HCT116 (cell line): ENCODE data around the gene GABBR2. TPM values are rescaled to one million over a fixed set of nuclear protein-coding genes. Genes with fewer than 3 reads are reported as not detected.

Source experiments
- ATAC-seq: fragments of 200-7000 bp; cut with Tn5 transposase; 2 replicates; pipeline ENCODE4 v1.9.1; 2020; ENCODE audit warnings: mild to moderate bottlenecking, moderate library complexity
- BruUV-seq: library from RNA; stranded (reverse); fragments of 400-500 nt; replicated peaks from 2 replicates; lab custom pipeline; 2021; lab: Mats Ljungman, UMichigan
- CTCF ChIA-PET: fragments of 300-600 bp; sonication (Branson Sonifier 250); formaldehyde crosslinking; loops from one replicate; lab custom pipeline; 2021; ENCODE audit warnings: antibody characterized with exemption; lab: Charles Lee
- POLR2A ChIA-PET: fragments of 300-600, 350-600 bp; sonication (Branson Sonifier 250); formaldehyde crosslinking; loops from one replicate; lab custom pipeline; 2021; ENCODE audit warnings: antibody characterized with exemption; lab: Charles Lee
- RAD21 ChIA-PET, 2 experiments: fragments of 300-600 bp; sonication (Branson Sonifier 250); formaldehyde crosslinking; loops; one replicate each; lab custom pipeline; 2023; ENCODE audit warnings: low total read pairs in 2 of 2; ENCODE audit not compliant: uncharacterized antibody in 2 of 2, unreplicated experiment in 2 of 2, low non-redundant PET in 1 of 2; lab: Charles Lee
- DNase-seq: peaks from one replicate; pipeline ENCODE4 v3.0.0-alpha.2; 2010; ENCODE audit warnings: low read depth, low spot score
- H2AFZ ChIP-seq: fragments of 200-600 bp; shearing (Covaris generic), sonication (generic); 2 replicates; pipeline ENCODE4 v1.6.1; 2017; ENCODE audit warnings: low read depth, mixed run types, mixed read lengths, antibody characterized with exemption, low read length; ENCODE audit not compliant: poor library complexity, severe bottlenecking
- H3K27ac ChIP-seq: 2 replicates; pipeline ENCODE4 v1.5.1; 2012; ENCODE audit warnings: low read depth, low read length
- H3K27me3 ChIP-seq: fragments of 200-600 bp; sonication (generic); 2 replicates; pipeline ENCODE4 v1.6.1; 2016; ENCODE audit warnings: mixed run types, low read length, mixed read lengths; ENCODE audit not compliant: insufficient read depth
- H3K36me3 ChIP-seq, 2 experiments: fragments of 200-500 bp in 1 of 2; fragments of 200-600 bp in 1 of 2; sonication (Bioruptor generic) in 1 of 2; sonication (generic) in 1 of 2; 2 replicates each; pipeline versions ENCODE4 v1.5.1 to v1.6.1; 2014 to 2016; ENCODE audit warnings: low read length in 2 of 2, inconsistent platforms in 1 of 2, mixed read lengths in 1 of 2, mixed run types in 1 of 2; ENCODE audit not compliant: insufficient read depth in 2 of 2, control insufficient read depth in 1 of 2
- H3K4me1 ChIP-seq, 2 experiments: fragments of 200-600 bp in 1 of 2; sonication (generic) in 1 of 2; 2 replicates each; pipeline versions ENCODE4 v1.5.1 to v1.6.1; 2012 to 2017; ENCODE audit warnings: low read length in 2 of 2, inconsistent platforms in 1 of 2, mild to moderate bottlenecking in 1 of 2, mixed read lengths in 1 of 2, mixed run types in 1 of 2, moderate library complexity in 1 of 2; ENCODE audit not compliant: insufficient read depth in 2 of 2, control insufficient read depth in 1 of 2
- H3K4me2 ChIP-seq: fragments of 200-600 bp; sonication (generic); 2 replicates; pipeline ENCODE4 v1.6.1; 2017; ENCODE audit warnings: mixed run types, low read length, mixed read lengths
- H3K4me3 ChIP-seq, 2 experiments: fragments of 200-600 bp in 1 of 2; sonication (generic) in 1 of 2; replicated peaks in 1 of 2; 2 replicates each; pipeline ENCODE4 v1.5.1; 2011 to 2016; ENCODE audit warnings: low read length in 2 of 2, control low read depth in 1 of 2, low read depth in 1 of 2, mild to moderate bottlenecking in 1 of 2, mixed read lengths in 1 of 2, mixed run types in 1 of 2
- H3K79me2 ChIP-seq: fragments of 200-600 bp; sonication (generic); 2 replicates; pipeline ENCODE4 v1.6.1; 2017; ENCODE audit warnings: mild to moderate bottlenecking, mixed run types, low read length, moderate library complexity, mixed read lengths; ENCODE audit not compliant: insufficient read depth
- H3K9ac ChIP-seq: fragments of 200-600 bp; sonication (generic); 2 replicates; pipeline ENCODE4 v1.6.1; 2016; ENCODE audit warnings: low read length, mixed read lengths
- H3K9me2 ChIP-seq: fragments of 200-600 bp; sonication (generic), shearing (Covaris generic); 2 replicates; pipeline ENCODE4 v1.6.1; 2017; ENCODE audit warnings: mixed run types, mild to moderate bottlenecking, moderate library complexity; ENCODE audit not compliant: insufficient read depth
- H3K9me3 ChIP-seq, 2 experiments: fragments of 200-500 bp in 1 of 2; fragments of 200-600 bp in 1 of 2; sonication (Bioruptor generic) in 1 of 2; sonication (generic) in 1 of 2; 2 replicates each; pipeline ENCODE4 v1.6.1; 2014 to 2017; ENCODE audit warnings: low read length in 2 of 2, mixed read lengths in 2 of 2, inconsistent platforms in 1 of 2, low read depth in 1 of 2, mild to moderate bottlenecking in 1 of 2, mixed run types in 1 of 2, moderate library complexity in 1 of 2; ENCODE audit not compliant: control insufficient read depth in 1 of 2, insufficient read depth in 1 of 2
- H4K20me1 ChIP-seq: fragments of 200-600 bp; sonication (generic), shearing (Covaris generic); 2 replicates; pipeline ENCODE4 v1.6.1; 2017; ENCODE audit warnings: mixed run types, mild to moderate bottlenecking, moderate library complexity; ENCODE audit not compliant: insufficient read depth
- CBX3 ChIP-seq: IDR thresholded peaks from 2 replicates; pipeline ENCODE4 v1.6.1; 2012; ENCODE audit warnings: low read depth
- CEBPB ChIP-seq: IDR thresholded peaks from 2 replicates; pipeline ENCODE4 v1.6.1; 2012; ENCODE audit warnings: low read depth
- EGR1 ChIP-seq: IDR thresholded peaks from 2 replicates; pipeline ENCODE4 v1.6.1; 2012; ENCODE audit warnings: low read depth
- EZH2phosphoT487 ChIP-seq: fragments of 200-600 bp; IDR thresholded peaks from 2 replicates; pipeline ENCODE4 v1.6.1; 2018; ENCODE audit warnings: antibody characterized with exemption, borderline replicate concordance
- FOSL1 ChIP-seq: IDR thresholded peaks from 2 replicates; pipeline ENCODE4 v1.6.1; 2012; ENCODE audit warnings: low read depth
- JUND ChIP-seq: IDR thresholded peaks from 2 replicates; pipeline ENCODE4 v1.6.1; 2012
- POLR2A ChIP-seq: IDR thresholded peaks from 2 replicates; pipeline ENCODE4 v1.7.0; 2011; ENCODE audit warnings: borderline replicate concordance; ENCODE audit not compliant: insufficient read depth, insufficient read length; ENCODE audit errors: extremely low read depth
- POLR2AphosphoS5 ChIP-seq: IDR thresholded peaks from 2 replicates; pipeline ENCODE4 v1.6.1; 2011; ENCODE audit warnings: mild to moderate bottlenecking, low read depth, low read length, moderate library complexity
- RAD21 ChIP-seq: IDR thresholded peaks from 2 replicates; pipeline ENCODE4 v1.6.1; 2012; ENCODE audit warnings: low read depth, mild to moderate bottlenecking
- SIN3A ChIP-seq: IDR thresholded peaks from 2 replicates; pipeline ENCODE4 v1.6.1; 2012; ENCODE audit warnings: low read depth
- SP1 ChIP-seq: IDR thresholded peaks from 2 replicates; pipeline ENCODE4 v1.6.1; 2012; ENCODE audit warnings: low read depth
- SRF ChIP-seq: IDR thresholded peaks from 2 replicates; pipeline ENCODE4 v1.6.1; 2012; ENCODE audit warnings: low read depth
- TCF7L2 ChIP-seq: IDR thresholded peaks from 2 replicates; pipeline ENCODE4 v1.7.0; 2011; ENCODE audit warnings: borderline replicate concordance, inconsistent platforms; ENCODE audit not compliant: insufficient read depth, insufficient read length; ENCODE audit errors: extremely low read depth
- ZNF274 ChIP-seq: fragments of 200-500 bp; sonication (Bioruptor generic); IDR thresholded peaks from 2 replicates; pipeline ENCODE4 v1.6.1; 2014; ENCODE audit warnings: mild to moderate bottlenecking, low read depth, low read length, inconsistent platforms
- intact Hi-C: fragments of 100-400 bp; cut with micrococcal nuclease; formaldehyde crosslinking; loops from 2 replicates; pipeline ENCODE4 v1.10.0; 2022
- total RNA-seq: library from RNA; stranded (reverse); gene quantifications from one replicate; pipeline ENCODE4 v1.2.1, GENCODE V29; 2021; ENCODE audit not compliant: unreplicated experiment
- TF ChIP-seq, protein P1 (sequence below): IDR thresholded peaks from 2 replicates; pipeline ENCODE4 v1.6.1; 2011; ENCODE audit warnings: mild to moderate bottlenecking, low read length, moderate library complexity; ENCODE audit not compliant: insufficient replicate concordance; ENCODE audit errors: extremely low read depth
- TF ChIP-seq, protein P2 (sequence below): IDR thresholded peaks from 2 replicates; pipeline ENCODE4 v1.6.1; 2012
- TF ChIP-seq, protein P3 (sequence below), 3 experiments: fragments of 200-600 bp in 1 of 3; sonication (generic) in 1 of 3; IDR thresholded peaks in 2 of 3; conservative IDR thresholded peaks in 1 of 3; 2 replicates each; pipeline ENCODE4 v1.5.1; 2012 to 2017; ENCODE audit warnings: low read depth in 2 of 3, low read length in 2 of 3, antibody characterized with exemption in 1 of 3, borderline replicate concordance in 1 of 3, control low read depth in 1 of 3, mild to moderate bottlenecking in 1 of 3, mixed read lengths in 1 of 3, mixed run types in 1 of 3, moderate library complexity in 1 of 3; ENCODE audit not compliant: insufficient read depth in 1 of 3
- TF ChIP-seq, protein P4 (sequence below): IDR thresholded peaks from 2 replicates; pipeline ENCODE4 v1.6.1; 2012

Gene GABBR2
- total RNA-seq, 1 experiment from 2014 or later = 0.15 TPM

DNA sequence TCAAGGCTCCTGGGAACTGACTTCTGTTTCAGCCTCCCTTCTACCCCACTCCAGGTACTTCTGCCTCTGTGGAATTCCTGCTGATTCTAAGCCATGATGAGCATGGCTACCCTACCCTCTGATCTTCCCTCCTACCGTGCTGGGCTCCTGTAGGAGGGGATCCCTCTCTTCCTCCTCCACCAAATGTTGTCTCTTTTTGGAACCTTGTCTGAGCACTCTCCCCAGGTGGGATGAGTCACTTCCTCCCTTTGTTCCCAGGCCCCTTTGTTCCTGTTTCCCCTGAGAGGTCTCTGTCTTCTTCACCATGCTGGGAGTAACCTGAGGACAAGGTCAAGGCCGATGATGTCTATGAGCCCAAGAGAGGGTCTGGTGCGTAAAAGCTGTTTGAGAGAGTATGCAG is 213.2 kb downstream of the GABBR2 start:
- Histone ChIP-seq H3K4me2 (peak overlapping the region; percentile 20; the same call in 1 of the 2 replicates), H3K4me3 (no peak overlapping the region), H3K36me3 (no peaks in the 10 kb centered on the region), H3K9ac (no peak overlapping the region), H3K79me2 (no peaks in the 10 kb centered on the region), H3K27me3 (no peaks in the 10 kb centered on the region), H3K27ac (no peak overlapping the region), H3K9me2 (no peaks in the 10 kb centered on the region), H2AFZ (no peak overlapping the region), H3K9me3 (no peaks in the 10 kb centered on the region), H4K20me1 (no peaks in the 10 kb centered on the region), H3K4me1 (peaks cover 0 to 12% of the 10 kb centered on the region in 2 experiments; a peak in 2 of 4 replicates)
- intact Hi-C loops = no loop called here
- CTCF ChIA-PET = no interaction called here
- POLR2A ChIA-PET = no interaction called here
- BruUV-seq = no TSS peak
- RAD21 ChIA-PET = no interaction called here
- DNase-seq (no peak), ATAC-seq (0 out of 2 replicates have a peak, but pooled peaks have one; percentile 25)
- peak; percentile 76 for TF ChIP-seq TCF7L2
- TF ChIP-seq CBX3 = no peak

DNA sequence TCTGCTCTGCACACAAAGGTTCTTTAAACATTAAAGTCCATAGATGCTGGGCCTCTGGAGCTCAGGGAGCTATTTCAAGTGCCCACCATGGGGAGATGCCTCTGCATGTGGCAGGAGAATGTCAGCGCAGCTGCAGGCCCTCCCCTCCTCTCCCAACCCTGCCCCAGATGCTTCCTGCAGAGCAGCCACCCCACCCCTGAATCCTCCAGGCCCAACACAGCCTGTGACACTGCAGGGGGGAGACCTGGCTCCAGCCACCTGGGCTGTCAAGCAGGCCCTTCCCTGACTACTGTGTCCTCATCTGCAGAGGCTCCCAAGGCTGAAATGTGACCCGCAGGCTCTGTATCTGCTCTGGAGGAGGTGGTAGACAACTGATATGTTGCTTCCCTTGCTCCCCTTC is 213.9 kb downstream of the GABBR2 start:
- Histone ChIP-seq H3K4me1 (peaks cover 0 to 12% of the 10 kb centered on the region in 2 experiments; a peak in 2 of 4 replicates), H3K4me2 (no peak overlapping the region), H3K27ac (no peak overlapping the region), H3K79me2 (no peaks in the 10 kb centered on the region), H2AFZ (no peak overlapping the region), H3K9me3 (no peaks in the 10 kb centered on the region), H3K9me2 (no peaks in the 10 kb centered on the region), H3K9ac (no peak overlapping the region), H3K4me3 (no peak overlapping the region), H3K36me3 (no peaks in the 10 kb centered on the region), H4K20me1 (no peaks in the 10 kb centered on the region), H3K27me3 (no peaks in the 10 kb centered on the region)
- no TSS peak for BruUV-seq
- ChIA-PET POLR2A (no interaction called here), CTCF (no interaction called here), RAD21 (no interaction called here)
- no peak for DNase-seq
- no peak for ATAC-seq
- intact Hi-C loops = no loop called here
- TF ChIP-seq CEBPB (no peak), TCF7L2 (no peak), POLR2AphosphoS5 (no peak), RAD21 (no peak), POLR2A (no peak), CBX3 (no peak), SIN3A (no peak), JUND (no peak), SRF (no peak), EGR1 (no peak), ZNF274 (no peak), FOSL1 (no peak), SP1 (no peak), EZH2phosphoT487 (no peak)
- TF ChIP-seq, protein P1, sequence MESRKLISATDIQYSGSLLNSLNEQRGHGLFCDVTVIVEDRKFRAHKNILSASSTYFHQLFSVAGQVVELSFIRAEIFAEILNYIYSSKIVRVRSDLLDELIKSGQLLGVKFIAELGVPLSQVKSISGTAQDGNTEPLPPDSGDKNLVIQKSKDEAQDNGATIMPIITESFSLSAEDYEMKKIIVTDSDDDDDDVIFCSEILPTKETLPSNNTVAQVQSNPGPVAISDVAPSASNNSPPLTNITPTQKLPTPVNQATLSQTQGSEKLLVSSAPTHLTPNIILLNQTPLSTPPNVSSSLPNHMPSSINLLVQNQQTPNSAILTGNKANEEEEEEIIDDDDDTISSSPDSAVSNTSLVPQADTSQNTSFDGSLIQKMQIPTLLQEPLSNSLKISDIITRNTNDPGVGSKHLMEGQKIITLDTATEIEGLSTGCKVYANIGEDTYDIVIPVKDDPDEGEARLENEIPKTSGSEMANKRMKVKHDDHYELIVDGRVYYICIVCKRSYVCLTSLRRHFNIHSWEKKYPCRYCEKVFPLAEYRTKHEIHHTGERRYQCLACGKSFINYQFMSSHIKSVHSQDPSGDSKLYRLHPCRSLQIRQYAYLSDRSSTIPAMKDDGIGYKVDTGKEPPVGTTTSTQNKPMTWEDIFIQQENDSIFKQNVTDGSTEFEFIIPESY = no peak
- TF ChIP-seq, protein P2, sequence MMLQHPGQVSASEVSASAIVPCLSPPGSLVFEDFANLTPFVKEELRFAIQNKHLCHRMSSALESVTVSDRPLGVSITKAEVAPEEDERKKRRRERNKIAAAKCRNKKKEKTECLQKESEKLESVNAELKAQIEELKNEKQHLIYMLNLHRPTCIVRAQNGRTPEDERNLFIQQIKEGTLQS = no peak
- TF ChIP-seq, protein P3, sequence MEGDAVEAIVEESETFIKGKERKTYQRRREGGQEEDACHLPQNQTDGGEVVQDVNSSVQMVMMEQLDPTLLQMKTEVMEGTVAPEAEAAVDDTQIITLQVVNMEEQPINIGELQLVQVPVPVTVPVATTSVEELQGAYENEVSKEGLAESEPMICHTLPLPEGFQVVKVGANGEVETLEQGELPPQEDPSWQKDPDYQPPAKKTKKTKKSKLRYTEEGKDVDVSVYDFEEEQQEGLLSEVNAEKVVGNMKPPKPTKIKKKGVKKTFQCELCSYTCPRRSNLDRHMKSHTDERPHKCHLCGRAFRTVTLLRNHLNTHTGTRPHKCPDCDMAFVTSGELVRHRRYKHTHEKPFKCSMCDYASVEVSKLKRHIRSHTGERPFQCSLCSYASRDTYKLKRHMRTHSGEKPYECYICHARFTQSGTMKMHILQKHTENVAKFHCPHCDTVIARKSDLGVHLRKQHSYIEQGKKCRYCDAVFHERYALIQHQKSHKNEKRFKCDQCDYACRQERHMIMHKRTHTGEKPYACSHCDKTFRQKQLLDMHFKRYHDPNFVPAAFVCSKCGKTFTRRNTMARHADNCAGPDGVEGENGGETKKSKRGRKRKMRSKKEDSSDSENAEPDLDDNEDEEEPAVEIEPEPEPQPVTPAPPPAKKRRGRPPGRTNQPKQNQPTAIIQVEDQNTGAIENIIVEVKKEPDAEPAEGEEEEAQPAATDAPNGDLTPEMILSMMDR (IDR thresholded peaks at IDR 0.05 in 2 of 3, conservative IDR thresholded peaks at IDR 0.05 in 1 of 3; ENCODE audit: borderline replicate concordance in 1 of 3, insufficient read depth in 1 of 3, low read depth in 2 of 3, low read length in 2 of 3) = no peak
- TF ChIP-seq, protein P4, sequence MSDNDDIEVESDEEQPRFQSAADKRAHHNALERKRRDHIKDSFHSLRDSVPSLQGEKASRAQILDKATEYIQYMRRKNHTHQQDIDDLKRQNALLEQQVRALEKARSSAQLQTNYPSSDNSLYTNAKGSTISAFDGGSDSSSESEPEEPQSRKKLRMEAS = no peak
